Activated naive CD4-positive, alpha-beta T cell treated with anti-CD3 and anti-CD28 coated beads, Interleukin-2, amount 50 U/mL, for 16 hours (primary cell): Measurements from ENCODE around the gene GJA1.
"Not testable (repeated sequence)": the region's sequence is repeated elsewhere in the genome, so short reads cannot be mapped to it uniquely, and the experiment has no call there.

ENCODE experiments used
- DNase-seq: peaks from one replicate; pipeline ENCODE4 v3.0.0-alpha.2; 2020

Gene GJA1

GRCh38 chr6:121435444-121436069, at the start of gene GJA1:
TSS of gene GJA1 (plus strand) at chr6:121435646. CDS start at chr6:121446848, 11,202 bp downstream.
- no peak for DNase-seq

DNA sequence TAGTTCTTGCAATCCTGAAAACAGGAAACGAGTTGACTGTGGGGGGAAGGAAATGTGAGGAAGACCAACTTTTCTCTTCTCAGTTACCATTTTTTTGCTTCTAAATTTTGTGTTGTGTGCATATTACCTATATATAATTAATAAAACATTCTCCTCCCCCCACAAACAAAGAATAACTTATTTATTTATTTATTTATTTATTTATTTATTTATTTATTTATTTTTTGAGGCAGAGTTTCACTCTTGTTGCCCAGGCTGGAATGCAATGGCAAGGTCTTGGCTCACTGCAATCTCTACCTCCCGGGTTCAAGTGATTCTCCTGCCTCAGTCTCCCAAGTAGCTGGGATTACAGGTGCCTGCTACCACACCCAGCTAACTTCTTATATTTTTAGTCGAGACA, 48.9 kb upstream of the GJA1 start:
- DNase-seq, result not testable (repeated sequence)

GRCh38 chr6:121389419-121389818, 46.0 kb upstream of the GJA1 start:
- no peak for DNase-seq

DNA sequence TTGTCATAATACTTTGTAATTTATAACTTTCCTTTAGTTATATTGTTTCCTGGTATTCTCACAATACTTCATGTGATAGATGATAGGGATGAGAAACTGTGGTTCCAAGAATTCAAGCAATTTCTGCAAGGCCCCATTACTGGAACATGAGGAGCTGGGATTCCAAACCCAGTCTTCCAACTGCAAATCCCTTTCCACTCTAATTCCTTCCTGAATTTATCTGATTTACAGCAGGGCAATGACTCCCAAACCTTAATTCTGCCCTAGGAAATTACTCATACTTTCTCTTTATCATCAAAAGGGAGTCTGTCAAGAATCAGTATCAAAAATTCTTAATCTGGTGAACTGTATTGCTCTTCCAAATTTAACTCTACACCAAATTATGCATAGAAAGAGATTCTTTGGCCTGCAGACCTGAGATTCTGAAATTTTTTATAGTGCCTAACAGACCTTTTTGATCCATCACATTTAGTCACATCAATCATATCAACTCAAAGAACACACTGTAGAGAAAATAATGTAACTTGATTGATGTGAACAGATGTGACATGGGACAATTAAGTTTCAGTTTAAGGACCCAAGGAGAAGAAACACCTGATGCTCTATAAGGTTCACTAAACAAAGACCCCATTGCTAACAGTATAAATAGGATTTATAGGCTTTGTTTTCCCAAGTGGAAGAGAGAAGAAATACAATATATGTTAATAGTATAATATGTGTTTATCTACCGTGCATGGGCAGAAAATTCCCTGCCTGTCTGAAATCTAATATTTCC, 41.5 kb upstream of the GJA1 start:
- DNase-seq, result no peak

DNA sequence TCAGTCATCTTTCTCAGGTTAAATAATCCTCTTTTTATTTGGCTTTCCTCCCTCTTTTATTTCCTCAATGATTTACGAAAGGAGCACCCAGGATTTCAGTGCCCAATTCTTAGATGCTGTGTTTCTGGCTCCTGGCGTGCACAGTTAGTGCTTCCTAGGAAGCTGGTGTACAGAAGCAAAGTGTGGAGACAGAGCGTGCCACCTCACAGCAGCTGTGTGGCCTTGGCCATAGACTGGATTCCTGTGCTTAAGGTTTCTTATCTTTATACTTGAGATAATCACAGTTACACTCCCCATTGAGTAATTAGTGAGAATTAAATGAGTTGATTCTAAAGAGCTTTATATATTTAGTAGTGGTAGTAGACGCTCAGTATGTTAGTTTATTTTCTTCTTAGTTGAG, 39.7 kb upstream of the GJA1 start:
- DNase-seq, result no peak

- DNase-seq, result not testable (repeated sequence)
Measured at GRCh38 chr6:121397188-121397587, 38.3 kb upstream of the GJA1 start.

DNA sequence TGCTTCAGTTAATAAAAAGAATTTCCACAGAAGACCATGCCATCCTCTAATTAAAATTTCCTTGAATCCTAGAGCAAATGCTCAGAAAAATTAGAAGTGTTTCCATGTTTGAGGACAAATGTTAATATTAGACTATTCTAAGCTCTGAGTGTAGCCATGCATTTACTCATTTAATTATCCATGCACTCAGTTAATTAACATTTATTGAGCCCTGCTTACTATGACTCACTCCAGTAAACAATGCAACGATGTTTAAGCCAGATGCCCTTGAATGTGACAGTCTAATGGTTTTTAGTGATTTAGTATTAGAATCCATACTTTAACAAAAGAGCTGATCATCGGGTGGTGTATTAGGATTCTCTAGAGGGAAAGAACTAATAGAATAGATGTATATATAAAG, 37.3 kb upstream of the GJA1 start:
- DNase-seq, result no peak

DNA sequence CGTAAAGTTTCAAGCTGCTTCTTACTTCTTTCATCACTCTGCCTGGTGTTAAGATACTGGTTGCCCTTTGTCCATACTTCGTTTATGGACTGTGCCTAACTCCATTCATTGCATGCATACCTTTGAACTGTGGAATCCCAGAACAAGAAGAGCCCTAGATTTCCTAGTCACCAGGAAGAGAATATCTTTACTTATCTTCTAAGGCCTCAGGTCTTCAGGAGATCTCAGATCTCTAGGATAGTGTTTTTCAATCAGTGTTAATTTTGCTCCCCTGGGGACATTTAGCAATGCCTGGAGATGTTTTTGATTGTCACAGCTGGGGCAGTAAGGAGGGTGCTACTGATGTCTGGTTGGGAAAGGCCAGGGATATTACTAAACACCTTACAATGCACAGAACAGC, 35.5 kb upstream of the GJA1 start:
- no peak for DNase-seq

GRCh38 chr6:121403964-121404363, 31.5 kb upstream of the GJA1 start:
- no peak for DNase-seq

GRCh38 chr6:121405306-121405705, 30.1 kb upstream of the GJA1 start:
- DNase-seq, result no peak

DNA sequence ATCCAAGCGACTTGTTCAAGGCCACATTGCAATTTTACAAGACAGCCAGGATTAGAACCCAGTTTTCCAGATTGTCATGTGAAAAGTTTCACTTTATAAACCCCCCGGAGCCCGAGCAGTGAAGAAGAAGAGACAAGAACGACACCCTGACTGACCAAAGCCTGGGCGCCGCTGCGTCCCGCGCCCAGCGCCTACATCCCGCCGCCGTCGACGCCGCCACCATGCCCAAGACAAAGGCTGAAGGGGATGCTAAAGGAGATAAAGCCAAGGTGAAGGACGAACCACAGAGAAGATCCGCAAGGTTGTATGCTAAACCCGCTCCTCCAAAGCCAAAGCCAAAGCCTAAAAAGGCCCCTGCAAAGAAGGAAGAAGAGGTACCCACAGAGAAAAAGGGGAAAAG, 27.1 kb upstream of the GJA1 start:
- no peak for DNase-seq

GRCh38 chr6:121413879-121414278, 21.6 kb upstream of the GJA1 start:
- no peak for DNase-seq

DNA sequence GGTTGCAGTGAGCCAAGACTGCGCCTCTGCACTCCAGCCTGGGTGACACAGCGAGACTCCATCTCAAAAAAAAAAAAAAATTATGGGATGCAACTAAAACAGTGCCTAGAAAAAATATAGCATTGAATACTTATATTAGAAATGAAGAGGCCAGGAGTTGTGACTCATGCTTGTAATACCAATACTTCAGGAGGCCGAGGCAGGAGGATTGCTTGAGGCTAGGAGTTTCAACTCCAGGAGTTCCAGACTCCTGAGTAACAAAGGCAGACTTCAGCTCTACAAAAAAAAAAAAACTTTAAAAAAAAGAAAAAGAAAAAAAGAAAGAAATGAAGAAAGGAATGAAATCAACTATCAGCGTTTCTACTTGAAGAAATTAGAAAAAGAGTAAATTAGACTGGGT, 17.1 kb upstream of the GJA1 start:
- DNase-seq, result no peak

GRCh38 chr6:121426686-121427085, 8.8 kb upstream of the GJA1 start:
- no peak for DNase-seq

GRCh38 chr6:121428872-121429756, 6.3 kb upstream of the GJA1 start:
- no peak for DNase-seq

DNA sequence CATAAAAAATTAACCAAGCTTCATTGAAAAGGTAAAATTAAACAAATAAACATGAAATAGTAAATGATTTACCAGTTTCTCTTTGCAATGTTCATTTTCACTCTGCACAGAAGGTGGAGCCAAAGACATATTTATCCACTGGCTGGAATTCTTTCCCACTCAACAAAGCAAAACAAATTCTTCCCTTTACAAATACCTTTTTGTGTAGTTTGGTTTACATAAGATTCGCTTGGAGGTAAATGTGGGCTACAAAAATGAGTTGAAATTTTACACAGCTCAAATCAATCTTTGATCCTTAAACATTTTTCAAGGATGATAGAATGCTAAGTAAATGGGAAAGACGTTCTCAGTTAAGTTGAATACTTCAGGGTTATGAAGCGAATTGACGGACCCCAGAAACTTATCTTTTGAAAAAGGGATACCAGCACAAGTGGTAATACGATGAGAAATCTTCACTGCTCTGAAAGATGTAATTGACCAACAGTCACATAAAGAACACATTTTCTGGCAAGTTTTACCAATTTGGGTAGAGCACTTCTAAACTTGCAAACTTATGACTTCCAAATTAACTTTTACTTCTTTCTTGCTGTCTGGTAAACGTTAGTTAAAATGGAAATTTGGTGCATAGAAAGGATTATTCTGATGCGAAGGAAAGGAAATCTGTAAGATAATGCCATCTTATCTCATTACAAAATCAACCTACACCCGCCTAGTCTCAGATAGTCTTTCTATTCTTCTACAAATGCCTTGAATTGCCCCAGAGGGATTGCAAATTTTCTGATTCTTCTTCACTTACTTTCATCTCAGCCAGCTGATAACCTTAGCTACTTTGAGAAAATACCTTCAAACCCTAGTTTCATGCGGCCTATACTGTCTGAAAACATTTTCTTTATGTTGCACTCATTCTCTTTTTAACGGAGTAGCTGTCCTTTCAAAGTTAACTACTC, 4.7 kb upstream of the GJA1 start:
- no peak for DNase-seq

GRCh38 chr6:121431776-121432175, 3.7 kb upstream of the GJA1 start:
- not testable (repeated sequence) for DNase-seq

DNA sequence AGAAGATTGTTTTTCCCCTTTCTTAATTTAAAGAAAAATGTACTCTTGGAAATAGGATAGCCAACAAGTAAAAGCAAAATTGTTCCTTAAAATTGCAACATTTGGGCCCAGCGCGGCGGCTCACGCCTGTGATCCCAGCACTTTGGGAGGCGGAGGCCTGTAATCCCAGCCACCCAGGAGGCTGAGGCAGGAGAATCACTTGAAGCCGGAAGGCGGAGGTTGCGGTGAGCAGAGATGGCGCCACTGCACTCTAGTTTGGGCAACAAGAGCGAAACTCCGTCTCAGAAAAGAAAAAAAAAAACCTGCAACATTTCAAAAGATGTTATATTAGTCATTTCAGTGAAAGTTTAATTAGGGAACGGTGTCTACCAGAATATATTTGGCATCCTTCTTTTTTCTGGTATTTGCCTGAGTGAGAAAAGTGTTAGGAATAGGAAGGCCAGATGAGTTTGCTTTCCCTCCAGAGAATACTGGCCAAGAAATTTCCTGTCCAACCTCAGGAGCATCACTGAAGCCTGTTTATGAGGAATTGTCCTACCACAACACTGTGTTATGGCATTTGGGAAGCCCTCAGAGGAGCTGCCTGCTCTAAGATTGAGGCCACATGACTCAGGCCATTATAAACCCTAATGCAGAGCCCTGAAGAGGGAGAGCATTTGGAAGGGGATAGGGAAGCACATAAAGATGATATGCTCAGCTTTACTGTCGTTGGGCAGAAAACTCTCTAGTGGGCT, 1.2 kb upstream of the GJA1 start:
- DNase-seq, result no peak

DNA sequence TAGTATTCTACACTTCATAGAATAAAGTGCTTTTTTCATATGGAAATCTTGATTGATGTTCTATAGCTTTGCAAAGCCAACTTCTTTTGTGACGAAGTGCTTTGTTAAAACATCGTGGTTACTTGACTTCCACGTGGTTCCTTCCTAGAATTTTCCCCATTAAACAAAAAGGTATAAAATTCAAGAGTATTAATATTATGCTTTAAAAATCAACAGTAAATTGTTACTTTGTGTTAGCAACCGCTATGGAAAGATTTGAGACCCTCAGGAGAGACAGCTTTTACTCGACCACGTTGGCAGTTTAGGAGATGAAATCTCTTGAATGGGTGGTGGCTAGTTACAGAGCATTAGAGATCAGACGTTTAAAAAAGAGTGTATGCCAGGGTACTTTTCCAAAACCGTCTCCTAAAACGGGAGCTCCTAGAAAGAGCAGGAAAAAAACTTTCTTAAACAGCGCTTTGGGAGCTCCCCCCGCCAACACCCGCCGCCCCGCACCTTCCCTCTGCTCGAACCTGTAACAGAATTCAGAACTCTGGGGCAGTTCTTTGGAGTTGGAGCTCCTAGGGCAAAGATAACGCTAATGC, 920 bp downstream of the GJA1 start:
- DNase-seq, result no peak

DNA sequence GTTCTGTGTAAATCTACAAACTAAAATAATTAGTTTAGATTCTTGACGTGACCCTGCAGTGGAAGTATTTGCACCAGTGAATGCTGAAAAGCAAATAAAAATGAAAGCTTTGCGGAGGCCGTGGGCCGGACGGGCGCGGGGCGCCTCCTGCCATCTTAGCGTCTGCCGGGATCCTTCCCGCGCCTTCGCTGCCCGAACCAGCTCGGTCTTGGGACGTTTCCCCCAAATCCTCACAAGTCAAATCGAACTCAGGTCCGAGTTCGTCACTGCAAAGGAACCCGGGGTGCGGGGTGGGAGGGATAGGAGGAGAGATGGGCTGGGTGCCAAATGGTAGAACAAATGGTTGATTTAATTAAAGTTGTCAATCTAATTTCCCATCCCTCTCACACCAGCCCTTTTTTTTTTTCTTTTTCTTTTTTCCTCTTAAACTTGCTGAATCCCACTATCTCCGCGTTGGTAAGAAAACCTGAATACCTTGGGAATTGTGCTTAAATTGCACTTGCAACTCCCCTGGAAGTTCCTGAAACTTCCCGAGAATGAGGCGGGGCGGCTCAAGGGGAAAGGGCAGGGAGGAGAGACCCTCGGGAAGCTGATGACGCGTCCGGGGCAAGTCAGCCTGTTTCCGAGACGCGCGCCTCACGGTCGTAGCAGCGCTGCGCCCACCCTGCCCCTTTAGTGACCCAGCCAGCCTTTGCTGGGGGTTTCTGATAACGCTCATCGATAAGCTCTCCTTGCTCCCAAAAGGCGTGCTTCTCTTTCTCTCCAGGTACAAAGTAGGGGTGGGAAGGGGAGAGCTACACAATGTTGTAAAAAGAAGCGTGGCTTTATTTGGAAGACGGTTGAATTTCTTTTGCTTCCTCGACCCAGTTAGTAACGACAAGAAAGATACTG, 1.8 kb downstream of the GJA1 start:
- DNase-seq, result peak; percentile 25
